Measurements from ENCODE around the gene MDN1.
"Not testable (repeated sequence)": the region's sequence is repeated elsewhere in the genome, so short reads cannot be mapped to it uniquely, and the experiment has no call there.

MDN1 gene

GRCh38 chr6:89641581-89641980, 178.0 kb downstream of the MDN1 start:
- not testable (repeated sequence) for DNase-seq

GRCh38 chr6:89640804-89641203, 178.8 kb downstream of the MDN1 start:
- no peak for DNase-seq

- peak; percentile 97 for DNase-seq
Observed at GRCh38 chr6:89638320-89639195, 181.0 kb downstream of the MDN1 start, which contains the start of gene LYRM2. LYRM2 (minus strand) TSS chr6:89638747; CDS start chr6:89638716, 31 bp downstream.

GRCh38 chr6:89637960-89638319, 181.7 kb downstream of the MDN1 start:
- no peak for DNase-seq

- DNase-seq: not testable (repeated sequence)
Observed at GRCh38 chr6:89636412-89636811, 183.2 kb downstream of the MDN1 start.

GRCh38 chr6:89630488-89630887, 189.1 kb downstream of the MDN1 start:
- no peak for DNase-seq

- DNase-seq: no peak
Observed at GRCh38 chr6:89623749-89624148, 195.8 kb downstream of the MDN1 start.

- no peak for DNase-seq
Observed at GRCh38 chr6:89619567-89619966, 200.0 kb downstream of the MDN1 start.

GRCh38 chr6:89618026-89618425, 201.6 kb downstream of the MDN1 start:
- DNase-seq: no peak

GRCh38 chr6:89616531-89616930, 203.1 kb downstream of the MDN1 start:
- no peak for DNase-seq

GRCh38 chr6:89615882-89616281, 203.7 kb downstream of the MDN1 start:
- no peak for DNase-seq

GRCh38 chr6:89613790-89614189, 205.8 kb downstream of the MDN1 start:
- no peak for DNase-seq

GRCh38 chr6:89612121-89612520, 207.5 kb downstream of the MDN1 start:
- DNase-seq: no peak

GRCh38 chr6:89611666-89612065, 207.9 kb downstream of the MDN1 start:
- DNase-seq: no peak

GRCh38 chr6:89610149-89610642, 209.4 kb downstream of the MDN1 start:
- peak; percentile 88 for DNase-seq

GRCh38 chr6:89605861-89606260, 213.7 kb downstream of the MDN1 start:
- DNase-seq: no peak

- DNase-seq: no peak
Observed at GRCh38 chr6:89604653-89605052, 214.9 kb downstream of the MDN1 start.

- no peak for DNase-seq
Observed at GRCh38 chr6:89602166-89602565, 217.4 kb downstream of the MDN1 start.

GRCh38 chr6:89599727-89600126, 219.9 kb downstream of the MDN1 start:
- DNase-seq: no peak

- peak; percentile 73 for DNase-seq
Observed at GRCh38 chr6:89597988-89598387, 221.6 kb downstream of the MDN1 start.

GRCh38 chr6:89597372-89597771, 222.2 kb downstream of the MDN1 start:
- no peak for DNase-seq

GRCh38 chr6:89596484-89596883, 223.1 kb downstream of the MDN1 start:
- peak; percentile 25 for DNase-seq

GRCh38 chr6:89596056-89596455, 223.5 kb downstream of the MDN1 start:
- DNase-seq: peak; percentile 7
